GM20000 (cell line): ENCODE data around the gene CHRNA5.

Source experiments
- DNase-seq: peaks from one replicate; pipeline ENCODE4 v3.0.0; 2012; ENCODE audit warnings: low spot score
- TF ChIP-seq, protein P1 (sequence below): IDR thresholded peaks from 2 replicates; pipeline ENCODE4 v1.5.1; 2012; ENCODE audit warnings: mild to moderate bottlenecking, control low read depth; ENCODE audit errors: extremely low read depth, missing control alignments

The CHRNA5 gene

GRCh38 chr15:78567531-78567930 is 2.2 kb downstream of the CHRNA5 start:
- TF ChIP-seq, protein P1, sequence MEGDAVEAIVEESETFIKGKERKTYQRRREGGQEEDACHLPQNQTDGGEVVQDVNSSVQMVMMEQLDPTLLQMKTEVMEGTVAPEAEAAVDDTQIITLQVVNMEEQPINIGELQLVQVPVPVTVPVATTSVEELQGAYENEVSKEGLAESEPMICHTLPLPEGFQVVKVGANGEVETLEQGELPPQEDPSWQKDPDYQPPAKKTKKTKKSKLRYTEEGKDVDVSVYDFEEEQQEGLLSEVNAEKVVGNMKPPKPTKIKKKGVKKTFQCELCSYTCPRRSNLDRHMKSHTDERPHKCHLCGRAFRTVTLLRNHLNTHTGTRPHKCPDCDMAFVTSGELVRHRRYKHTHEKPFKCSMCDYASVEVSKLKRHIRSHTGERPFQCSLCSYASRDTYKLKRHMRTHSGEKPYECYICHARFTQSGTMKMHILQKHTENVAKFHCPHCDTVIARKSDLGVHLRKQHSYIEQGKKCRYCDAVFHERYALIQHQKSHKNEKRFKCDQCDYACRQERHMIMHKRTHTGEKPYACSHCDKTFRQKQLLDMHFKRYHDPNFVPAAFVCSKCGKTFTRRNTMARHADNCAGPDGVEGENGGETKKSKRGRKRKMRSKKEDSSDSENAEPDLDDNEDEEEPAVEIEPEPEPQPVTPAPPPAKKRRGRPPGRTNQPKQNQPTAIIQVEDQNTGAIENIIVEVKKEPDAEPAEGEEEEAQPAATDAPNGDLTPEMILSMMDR: no peak
- DNase-seq: peak; percentile 18

GRCh38 chr15:78570710-78571109 is 5.4 kb downstream of the CHRNA5 start:
- DNase-seq: no peak
- TF ChIP-seq, protein P1: no peak

- TF ChIP-seq, protein P1: no peak
- DNase-seq: no peak
Observed at GRCh38 chr15:78571382-78571781, 6.1 kb downstream of the CHRNA5 start.

DNA sequence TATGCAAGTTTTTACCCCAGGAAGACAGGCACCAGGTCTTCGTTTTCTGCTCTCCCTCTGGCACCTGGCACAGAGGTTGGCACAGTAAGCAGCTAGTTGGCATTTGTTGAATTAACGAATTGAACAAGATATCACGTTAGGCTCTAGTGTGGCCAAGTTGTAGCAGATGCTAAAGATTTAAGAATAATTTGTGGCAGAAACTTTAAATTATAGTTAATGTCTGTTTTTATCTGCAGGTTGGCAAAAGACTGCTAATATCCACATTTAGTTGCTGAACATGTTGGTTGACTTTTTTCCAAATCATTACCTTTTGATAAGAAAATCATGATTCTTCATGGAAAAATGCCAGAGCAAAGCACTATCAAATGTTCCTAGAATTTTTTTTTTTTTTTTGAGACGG is 8.1 kb downstream of the CHRNA5 start:
- DNase-seq: no peak
- TF ChIP-seq, protein P1: no peak

- no peak for DNase-seq
- TF ChIP-seq, protein P1: no peak
Observed at GRCh38 chr15:78574944-78575343, 9.6 kb downstream of the CHRNA5 start.

GRCh38 chr15:78597583-78597982 is 32.3 kb downstream of the CHRNA5 start:
- no peak for DNase-seq
- TF ChIP-seq, protein P1: no peak

- TF ChIP-seq, protein P1: no peak
Observed at GRCh38 chr15:78598348-78598747, 33.0 kb downstream of the CHRNA5 start.

More at GRCh38 chr15:78598348-78598747, 33.0 kb downstream of the CHRNA5 start:
- no peak for DNase-seq
